ENCODE data around the gene ZNF503.

Gene ZNF503, protein sequence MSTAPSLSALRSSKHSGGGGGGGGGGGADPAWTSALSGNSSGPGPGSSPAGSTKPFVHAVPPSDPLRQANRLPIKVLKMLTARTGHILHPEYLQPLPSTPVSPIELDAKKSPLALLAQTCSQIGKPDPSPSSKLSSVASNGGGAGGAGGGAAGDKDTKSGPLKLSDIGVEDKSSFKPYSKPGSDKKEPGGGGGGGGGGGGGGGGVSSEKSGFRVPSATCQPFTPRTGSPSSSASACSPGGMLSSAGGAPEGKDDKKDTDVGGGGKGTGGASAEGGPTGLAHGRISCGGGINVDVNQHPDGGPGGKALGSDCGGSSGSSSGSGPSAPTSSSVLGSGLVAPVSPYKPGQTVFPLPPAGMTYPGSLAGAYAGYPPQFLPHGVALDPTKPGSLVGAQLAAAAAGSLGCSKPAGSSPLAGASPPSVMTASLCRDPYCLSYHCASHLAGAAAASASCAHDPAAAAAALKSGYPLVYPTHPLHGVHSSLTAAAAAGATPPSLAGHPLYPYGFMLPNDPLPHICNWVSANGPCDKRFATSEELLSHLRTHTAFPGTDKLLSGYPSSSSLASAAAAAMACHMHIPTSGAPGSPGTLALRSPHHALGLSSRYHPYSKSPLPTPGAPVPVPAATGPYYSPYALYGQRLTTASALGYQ

DNA sequence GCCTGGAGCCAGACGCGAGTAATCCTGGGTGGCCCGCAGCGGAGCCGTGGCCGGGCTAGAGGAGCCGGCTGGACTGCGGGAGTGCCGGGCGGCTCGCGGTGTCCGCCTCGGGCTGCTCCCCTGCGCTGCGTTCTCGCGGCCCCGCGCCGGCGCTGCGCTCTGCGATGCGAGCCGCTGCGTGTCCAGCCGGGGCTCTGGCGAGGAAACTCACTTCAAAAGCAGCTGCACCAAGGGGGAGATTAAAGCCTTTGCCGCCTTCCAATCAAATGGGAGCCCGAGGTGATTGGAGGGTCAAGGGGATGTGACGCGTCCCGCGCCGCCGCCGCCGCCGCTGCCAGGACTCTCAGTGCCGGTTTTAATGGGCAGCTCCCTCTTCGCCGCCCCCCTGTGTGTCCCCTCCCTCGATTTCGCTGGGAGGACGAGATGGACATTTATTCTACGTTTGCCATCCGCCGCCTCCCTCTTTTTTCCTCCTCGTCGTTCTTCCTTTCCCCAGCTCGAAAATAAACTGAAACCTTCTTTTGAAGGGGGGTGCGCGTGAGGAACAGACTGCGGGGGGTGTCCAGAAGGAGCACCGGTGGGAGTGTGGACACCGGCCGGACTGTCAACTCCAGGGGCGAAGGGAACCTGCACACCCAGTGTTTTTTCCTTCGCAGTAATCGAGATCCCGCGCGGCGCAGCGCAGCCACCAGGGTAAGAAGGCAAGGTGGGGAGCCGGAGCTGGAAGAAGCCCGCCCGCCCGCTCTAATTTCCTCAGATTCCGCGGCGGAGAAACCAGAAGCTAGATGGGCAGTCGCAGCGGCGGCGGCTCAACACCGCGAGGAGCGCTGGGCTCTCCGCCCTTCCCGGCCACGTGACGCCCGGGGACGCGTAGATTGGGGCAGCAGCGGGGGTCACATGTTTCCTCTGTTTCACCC lies at the start of gene ZNF503:
Gene ZNF503 (minus strand): TSS at position 196 of the 917 bp plus-strand sequence. CDS start 345 bp downstream, outside the sequence.
- peak; percentile 97 for DNase-seq

GRCh38 chr10:75450644-75451640 lies 49.4 kb upstream of the ZNF503 start:
- no peak for DNase-seq

- no peak for DNase-seq
Observed at GRCh38 chr10:75450075-75450445, 48.5 kb upstream of the ZNF503 start.

GRCh38 chr10:75449382-75450074 lies 48.0 kb upstream of the ZNF503 start:
- no peak for DNase-seq

DNA sequence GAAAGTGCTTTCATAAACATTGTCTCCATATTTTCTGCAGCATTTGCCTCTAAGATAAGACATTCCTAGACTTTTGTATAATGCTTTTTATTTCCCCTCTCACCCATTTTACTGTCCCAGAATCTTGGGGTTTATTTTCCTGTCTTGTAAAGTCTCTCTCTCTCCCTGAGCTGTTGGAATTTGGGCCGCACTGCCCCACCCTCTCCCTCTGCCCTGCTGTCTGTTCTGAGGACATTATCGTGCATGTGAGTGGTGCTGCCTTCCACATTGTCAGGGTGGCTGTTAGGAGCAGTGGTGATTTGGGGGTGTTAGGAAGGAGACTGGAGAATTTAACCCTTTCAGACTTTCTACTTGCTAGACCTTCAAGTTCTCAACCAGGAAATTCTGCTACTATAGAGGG lies 46.6 kb upstream of the ZNF503 start:
- no peak for DNase-seq

- DNase-seq: no peak
Observed at GRCh38 chr10:75446508-75446907, 44.9 kb upstream of the ZNF503 start.

GRCh38 chr10:75444781-75445386 lies 43.3 kb upstream of the ZNF503 start:
- no peak for DNase-seq

DNA sequence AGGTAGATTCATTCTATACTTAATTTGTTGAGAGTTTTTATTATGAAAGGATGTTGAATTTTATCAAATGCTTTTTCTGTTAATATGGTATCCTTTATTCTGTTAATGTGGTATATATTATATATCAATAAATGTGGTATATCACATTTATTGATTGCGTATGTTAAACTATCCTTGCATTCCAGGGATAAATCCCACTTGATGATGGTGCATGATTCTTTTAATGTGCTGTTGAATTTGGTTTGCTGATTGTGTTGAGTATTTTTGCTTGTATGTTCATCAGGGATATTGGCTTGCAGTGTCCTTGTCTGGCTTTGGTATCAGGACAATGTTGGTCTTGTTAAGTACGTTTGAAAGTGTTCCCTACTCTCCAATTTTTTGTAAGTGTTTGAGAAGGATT lies 41.8 kb upstream of the ZNF503 start:
- no peak for DNase-seq

DNA sequence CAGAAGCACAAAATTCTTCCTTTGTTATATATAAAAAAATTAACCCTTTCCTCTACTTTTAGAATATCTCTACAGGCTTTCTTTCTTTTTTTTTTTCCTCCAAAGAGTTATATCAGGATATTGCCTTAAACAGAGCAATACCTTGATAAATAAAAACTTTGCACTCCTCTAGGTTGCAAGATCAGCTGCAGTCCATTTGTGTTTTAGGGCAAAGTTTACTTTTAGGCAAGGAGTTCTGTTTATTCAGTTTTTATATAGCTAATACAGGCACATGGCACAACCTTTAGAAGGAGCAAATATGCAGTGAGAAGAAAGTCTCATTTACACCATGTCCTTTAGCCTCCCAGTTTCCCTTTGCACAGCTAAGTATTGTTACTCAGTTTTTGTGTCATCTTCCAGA lies 40.1 kb upstream of the ZNF503 start:
- no peak for DNase-seq

DNA sequence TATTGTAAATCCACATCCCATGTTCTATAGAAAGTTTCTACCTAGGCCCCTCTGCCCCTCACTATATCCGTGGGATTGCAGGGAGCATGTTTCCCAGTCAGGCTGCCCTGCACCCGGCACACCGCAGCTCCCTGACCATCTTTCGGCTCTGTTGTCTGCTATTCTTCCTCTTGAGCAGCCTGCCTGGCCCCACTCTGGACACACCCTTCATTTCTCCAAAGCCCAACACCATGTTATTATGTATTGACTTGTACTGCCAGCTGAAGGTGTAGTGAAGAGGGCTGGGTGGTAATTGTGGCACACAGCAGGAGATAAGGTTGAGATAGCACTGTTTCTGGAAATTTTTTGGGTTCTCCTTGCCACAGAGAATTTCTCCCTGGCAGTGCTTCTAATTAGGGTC lies 39.6 kb upstream of the ZNF503 start:
- DNase-seq: no peak

DNA sequence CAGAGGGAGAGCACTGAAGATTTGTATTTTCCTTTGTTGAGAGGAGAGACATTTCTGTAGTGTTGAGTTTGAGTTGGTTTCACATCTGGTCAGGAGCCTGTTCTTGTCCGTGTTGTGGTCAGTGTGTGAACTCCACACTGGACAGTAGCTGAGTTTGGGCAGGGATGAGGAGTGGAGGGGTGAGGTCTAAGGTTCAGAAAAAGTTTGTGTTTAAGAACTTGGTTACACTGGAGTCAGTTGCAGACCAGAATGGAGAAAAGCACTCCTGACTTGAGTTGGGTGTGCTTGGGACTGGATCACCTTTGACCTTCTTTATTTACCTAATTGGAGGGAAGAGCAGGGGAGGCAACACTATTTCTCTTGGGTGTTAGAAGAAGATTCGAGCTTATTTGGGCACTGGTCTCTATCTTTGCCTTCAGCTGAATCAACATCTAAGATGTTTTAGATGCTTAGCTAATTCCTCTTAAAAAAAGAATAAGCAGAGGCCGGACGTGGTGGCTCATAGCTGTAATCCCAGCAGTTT lies 38.8 kb upstream of the ZNF503 start:
- DNase-seq: no peak

DNA sequence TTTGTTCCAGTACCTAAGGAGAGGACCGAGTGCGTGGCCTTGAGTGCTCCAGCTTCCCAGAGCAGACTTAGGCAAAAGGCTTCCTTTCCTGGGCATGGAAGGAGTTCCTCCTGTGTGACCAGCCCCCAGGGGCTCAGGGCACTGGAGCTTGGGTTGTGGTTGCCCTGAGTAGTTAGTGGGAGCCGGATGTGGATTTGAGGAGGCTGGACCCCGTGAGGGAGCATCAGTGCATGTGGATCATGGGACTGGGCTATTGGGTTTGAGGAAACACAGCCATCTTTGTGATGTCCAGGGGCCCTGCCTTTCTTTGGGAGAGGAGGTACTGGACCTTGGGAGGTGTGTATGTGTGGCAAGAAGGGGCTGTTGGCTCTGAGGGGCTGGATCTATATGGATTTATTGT lies 38.2 kb upstream of the ZNF503 start:
- no peak for DNase-seq

DNA sequence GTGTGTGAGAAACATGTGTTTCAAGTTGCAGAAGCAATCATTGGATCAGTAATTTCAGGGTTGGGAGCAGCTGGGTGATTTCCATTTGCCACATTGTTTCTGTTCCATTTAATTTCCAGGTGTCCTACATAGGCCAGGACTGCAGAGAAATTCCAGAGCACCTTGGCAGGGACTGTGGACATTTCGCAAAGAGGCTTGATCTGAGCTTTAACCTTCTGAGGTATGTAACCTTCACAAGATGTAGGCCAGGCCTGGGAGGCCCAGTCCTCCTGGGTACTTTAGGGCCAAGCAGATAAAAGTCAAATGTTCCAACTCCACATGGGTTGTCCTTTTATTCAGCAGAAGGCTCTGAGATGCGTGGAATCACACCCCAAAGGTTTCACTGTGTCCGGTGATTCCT lies 36.7 kb upstream of the ZNF503 start:
- DNase-seq: no peak

- DNase-seq: no peak
Observed at GRCh38 chr10:75437693-75438092, 36.1 kb upstream of the ZNF503 start.

DNA sequence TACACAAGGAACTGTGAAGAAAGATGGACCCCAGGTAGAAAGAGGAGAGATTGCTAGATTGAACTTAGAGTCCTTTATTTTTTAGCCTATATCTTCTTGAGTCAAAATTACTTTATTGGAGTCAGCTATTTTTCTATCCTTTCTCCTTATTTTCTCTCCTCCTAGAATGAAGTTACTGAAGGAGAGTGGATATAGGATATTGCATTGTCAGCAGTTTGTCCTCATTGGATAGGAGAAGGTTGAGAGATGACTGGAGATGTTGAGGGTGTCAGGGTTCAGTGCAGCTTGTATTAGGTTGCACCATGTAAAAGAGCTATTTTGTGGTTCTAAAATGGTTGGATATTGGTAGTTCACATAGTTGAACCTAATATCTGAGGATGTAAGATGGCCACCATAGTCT lies 35.3 kb upstream of the ZNF503 start:
- DNase-seq: no peak

GRCh38 chr10:75435291-75435690 lies 33.7 kb upstream of the ZNF503 start:
- no peak for DNase-seq

DNA sequence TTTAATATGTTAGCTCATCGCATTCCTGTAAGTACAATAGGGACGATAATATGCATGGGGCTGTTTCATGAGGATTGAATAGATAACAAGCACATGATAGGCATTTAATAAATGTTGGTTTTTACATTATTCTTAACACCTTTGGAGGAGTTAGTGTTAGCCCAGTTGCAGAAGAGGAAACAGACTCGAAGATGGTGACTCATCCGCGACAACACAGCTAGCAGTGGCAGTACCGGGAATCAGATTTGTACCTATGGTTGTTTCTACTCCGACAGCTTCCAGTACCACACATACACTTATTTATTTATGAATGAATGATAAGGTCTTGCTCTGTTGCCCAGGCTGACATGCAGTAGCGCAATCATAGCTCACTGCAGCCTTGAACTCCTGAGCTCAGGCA lies 32.7 kb upstream of the ZNF503 start:
- DNase-seq: no peak

GRCh38 chr10:75433216-75433615 lies 31.7 kb upstream of the ZNF503 start:
- no peak for DNase-seq

DNA sequence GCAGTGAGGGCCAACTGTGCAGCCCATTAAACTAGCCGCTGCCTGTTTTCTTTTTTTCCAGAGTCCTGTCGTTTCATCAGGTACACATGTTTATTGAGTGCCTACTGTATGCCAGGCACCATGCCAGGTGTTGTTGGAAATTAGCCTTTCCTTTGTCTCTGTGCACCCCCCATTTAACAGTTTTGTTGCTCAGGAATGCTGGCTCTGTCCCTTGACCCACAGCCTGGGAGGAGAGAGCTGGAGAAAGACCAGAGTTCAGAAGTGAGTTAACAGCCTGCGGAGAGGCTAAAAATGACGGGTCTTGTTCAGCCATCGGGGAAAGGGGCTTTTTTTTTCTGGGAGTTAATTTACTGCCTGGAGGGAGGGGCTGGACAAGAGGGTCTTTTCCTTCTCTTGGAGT lies 31.2 kb upstream of the ZNF503 start:
- DNase-seq: no peak

DNA sequence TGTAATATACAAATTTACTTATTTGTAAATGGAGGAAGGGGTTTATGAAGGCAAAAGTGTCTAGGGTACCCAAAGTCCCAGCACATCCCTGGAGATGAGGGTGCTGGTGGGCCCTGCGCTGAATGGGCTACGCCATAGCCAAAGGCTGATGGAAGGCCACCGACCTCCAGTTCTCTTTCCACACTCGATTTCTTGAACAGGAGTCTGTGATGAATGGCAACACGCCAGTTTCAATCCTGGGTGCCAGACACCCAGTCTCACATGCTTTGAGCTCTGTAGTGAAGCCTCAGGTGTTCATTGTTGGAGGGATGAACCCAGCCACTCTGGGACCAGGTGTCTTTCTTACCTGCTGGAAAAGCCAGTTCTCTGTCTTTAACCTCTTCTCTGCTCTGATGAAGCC lies 30.6 kb upstream of the ZNF503 start:
- no peak for DNase-seq
